HG02642 (cell line): Measurements from ENCODE around the gene KRTAP10-8.
"Not testable (repeated sequence)": the region's sequence is repeated elsewhere in the genome, so short reads cannot be mapped to it uniquely, and the experiment has no call there.

Source experiments
- ATAC-seq: cut with Tn5 transposase; IDR thresholded peaks from one replicate; pipeline ENCODE4 v1.9.1; 2021; ENCODE audit warnings: mild to moderate bottlenecking; ENCODE audit not compliant: unreplicated experiment, poor library complexity

Gene KRTAP10-8

GRCh38 chr21:44595524-44595923 lies 16.4 kb upstream of the KRTAP10-8 start:
- no peak for ATAC-seq

GRCh38 chr21:44596068-44596725 lies 15.7 kb upstream of the KRTAP10-8 start:
- no peak for ATAC-seq

DNA sequence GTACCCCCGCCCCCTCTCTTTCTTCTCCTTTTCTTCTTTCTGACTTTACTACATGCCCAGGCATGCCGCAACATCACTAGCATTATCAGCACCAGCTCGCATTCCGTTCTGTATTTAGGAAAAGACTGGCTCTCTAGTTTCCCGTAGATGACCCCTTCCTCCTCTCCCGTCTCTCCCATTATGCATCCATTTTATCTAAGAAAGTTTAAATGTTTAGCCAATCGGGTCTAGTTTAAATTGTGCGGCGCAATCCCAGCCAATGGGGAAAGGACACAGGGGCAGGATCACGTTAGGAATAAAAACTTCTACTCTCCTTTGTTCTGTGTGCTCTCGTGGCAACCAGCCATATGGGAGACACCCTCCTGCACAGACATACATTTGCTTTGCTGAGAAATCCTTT lies 13.8 kb upstream of the KRTAP10-8 start:
- ATAC-seq = no peak

DNA sequence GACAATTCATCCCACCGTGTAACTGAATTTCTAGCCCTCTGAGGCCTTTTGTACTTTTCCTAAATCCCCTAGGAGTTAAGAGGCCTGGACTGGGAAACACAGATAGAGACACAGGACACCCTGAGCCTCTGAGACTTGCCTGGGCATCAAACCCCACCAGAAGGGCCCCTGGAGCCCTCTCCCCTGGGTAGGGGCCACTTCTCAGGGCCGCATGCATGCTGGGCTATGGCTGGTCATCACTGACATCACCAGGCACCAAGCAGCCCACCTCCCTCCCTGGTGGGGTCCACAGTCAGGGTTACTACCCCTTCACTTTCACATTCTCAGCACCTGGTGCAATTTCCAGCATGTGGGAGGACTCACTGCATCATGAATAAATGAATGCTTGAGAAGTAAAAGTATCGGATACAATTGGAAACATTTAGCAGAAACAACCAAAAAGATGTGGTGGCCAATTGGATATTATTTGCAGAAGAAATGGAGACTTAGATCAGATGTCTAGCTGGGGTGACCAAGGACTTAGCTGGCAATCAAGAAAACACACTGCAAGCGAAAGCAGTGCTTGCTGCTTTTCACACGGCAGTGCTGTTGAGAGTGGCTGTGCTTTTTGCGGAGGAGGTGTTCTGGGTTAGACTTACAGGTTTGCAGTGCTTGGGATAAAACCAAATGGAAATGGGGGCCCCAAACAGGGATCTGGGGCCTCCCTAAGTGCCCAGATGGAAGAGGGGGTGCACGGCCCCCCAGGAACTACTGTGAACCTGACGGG lies 12.4 kb upstream of the KRTAP10-8 start:
- ATAC-seq = no peak

DNA sequence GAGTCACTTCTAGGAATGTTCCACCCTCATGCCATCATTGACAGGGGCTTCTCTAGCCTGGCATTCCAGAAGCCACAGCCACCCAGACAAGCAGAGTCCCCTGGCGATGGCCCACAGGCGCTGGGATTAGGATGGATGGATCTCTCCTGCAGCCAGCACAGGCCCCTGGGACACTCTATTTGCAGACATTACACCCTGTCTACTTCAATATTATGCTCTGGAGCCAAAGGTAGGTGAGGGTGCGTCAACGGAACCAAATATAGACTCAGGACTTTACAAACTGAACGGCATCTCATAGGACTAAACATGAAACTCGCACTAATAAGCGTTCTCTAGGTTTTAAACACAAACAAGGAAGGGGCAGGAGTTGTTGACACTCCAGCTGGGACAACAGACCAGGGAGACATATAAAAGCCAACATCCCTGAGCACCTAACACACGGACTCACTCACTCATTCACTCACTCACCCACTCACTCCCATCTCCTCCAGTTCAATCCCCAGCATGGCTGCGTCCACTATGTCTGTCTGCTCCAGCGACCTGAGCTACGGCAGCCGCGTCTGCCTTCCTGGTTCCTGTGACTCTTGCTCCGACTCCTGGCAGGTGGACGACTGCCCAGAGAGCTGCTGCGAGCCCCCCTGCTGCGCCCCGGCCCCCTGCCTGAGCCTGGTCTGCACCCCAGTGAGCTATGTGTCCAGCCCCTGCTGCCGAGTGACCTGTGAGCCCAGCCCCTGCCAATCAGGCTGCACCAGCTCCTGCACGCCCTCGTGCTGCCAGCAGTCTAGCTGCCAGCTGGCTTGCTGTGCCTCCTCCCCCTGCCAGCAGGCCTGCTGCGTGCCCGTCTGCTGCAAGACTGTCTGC lies 11.5 kb upstream of the KRTAP10-8 start, which contains the start of gene KRTAP10-7:
TSS of gene KRTAP10-7 (plus strand) at position 480 of the 861 bp plus-strand sequence. CDS start at position 505, 25 bp downstream.
- not testable (repeated sequence) for ATAC-seq

GRCh38 chr21:44601091-44601490 lies 10.8 kb upstream of the KRTAP10-8 start:
- not testable (repeated sequence) for ATAC-seq

GRCh38 chr21:44601596-44602462 lies 10.1 kb upstream of the KRTAP10-8 start:
- ATAC-seq = no peak

DNA sequence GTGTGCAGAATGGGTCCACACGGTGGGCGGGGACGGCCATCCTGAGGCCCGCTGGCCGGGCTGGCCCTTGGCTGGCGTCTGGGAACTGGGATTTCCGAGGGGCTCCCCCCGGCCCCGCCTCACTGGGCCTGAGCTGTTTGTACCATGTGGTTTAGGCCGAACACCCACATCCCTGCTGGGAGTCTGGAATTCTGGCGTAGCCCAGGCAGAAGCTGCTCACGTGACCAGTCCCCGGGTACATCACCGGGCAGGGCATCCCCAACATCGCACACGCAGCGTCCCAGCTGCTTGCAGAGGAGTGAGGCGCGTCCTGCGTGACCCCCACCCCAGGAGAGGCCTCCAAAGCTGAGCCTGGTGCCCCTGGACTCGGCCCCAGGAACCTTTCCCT lies 9.4 kb upstream of the KRTAP10-8 start:
- no peak for ATAC-seq

GRCh38 chr21:44603109-44603875 lies 8.6 kb upstream of the KRTAP10-8 start:
- no peak for ATAC-seq

GRCh38 chr21:44603911-44604310 lies 8.0 kb upstream of the KRTAP10-8 start:
- ATAC-seq = no peak

DNA sequence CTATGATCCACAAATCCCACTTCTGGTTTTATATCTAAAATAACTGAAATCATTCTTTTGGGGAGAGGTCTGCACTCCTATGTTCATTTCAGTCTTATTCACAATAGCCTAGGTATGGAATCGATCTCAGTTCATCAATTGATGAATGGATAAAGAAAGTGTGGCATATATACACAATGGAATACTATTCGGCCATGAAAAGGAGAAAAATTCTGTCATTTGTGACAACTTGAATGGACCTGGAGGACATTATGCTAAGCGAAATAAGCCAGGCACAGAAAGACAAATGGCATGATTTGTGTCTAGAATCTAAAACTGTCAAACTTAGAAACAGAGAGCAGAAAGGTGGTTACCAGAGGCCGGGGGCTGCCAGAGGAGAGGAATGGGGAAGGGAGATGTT lies 5.4 kb upstream of the KRTAP10-8 start:
- ATAC-seq = no peak

DNA sequence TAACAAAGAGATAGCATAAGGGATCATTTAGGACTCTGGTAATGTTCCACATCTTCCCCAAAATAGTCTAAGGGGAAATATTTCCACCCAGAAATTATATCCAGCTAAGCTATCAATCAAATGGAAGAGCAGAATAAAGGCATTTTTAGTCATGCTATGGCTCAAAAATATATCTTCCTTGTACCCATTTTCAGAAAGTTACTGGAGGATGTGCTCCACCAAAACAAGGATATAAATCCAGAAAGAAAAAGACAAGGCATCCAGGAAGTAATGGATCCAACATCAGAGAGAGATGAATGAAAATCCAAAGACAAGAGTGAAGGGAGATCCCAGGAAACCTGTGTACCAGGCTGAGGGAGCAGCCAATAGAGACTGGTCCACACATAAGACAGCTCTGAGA lies 2.7 kb upstream of the KRTAP10-8 start:
- ATAC-seq = no peak

DNA sequence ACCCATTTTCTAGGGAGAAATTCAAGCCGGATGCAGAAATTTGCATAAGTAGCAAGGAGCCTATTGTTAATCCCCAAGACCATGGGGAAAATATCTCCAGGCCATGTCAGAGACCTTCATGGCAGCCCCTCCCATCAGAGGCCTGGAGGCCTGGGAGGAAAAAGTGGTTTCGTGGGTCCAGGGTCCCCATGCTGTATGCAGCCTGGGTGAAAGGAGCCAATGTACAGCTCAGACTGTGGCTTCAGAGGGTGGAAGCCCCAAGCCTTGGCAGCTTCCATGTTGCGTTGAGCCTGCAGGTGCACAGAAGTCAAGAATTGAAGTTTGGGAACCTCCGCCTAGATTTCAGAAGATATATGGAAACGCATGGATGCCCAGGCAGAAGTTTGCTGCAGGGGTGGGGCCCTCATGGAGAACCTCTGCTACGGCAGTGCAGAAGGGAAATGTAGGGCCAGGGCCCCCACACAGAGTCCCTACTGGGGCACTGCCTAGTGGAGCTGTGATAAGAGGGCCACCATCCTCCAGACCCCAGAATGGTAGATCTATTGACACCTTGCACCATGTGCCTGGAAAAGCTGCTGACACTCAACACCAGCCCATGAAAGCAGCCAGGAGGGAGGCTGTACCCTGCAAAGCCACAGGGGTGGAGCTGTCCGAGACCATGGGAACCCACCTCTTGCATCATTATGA lies 1.6 kb upstream of the KRTAP10-8 start:
- ATAC-seq = not testable (repeated sequence)

- no peak for ATAC-seq
Measured at GRCh38 chr21:44611551-44611950, 328 bp upstream of the KRTAP10-8 start.

DNA sequence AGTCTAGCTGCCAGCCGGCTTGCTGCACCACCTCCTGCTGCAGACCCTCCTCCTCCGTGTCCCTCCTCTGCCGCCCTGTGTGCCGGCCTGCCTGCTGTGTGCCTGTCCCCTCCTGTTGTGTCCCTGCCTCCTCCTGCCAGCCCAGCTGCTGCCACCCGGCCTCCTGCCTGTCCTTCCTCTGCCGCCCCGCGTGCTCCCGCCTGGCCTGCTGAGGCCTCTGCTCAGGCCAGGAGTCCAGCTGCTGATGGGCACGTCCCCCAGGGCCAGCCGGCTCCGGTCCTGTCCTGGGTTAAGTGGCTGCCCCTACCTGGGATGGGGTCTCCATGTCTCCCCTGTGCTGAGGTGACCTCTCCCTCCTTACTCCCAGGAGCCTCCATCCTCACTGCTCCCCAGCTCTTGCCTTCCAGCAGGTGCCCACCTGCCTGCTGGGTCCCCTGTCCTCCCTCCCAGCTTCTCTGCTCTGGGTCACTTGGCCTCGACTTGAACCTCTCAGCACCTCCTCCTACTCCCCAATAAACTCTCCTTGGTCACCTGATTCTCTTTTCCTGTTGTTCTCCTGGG lies 870 bp downstream of the KRTAP10-8 start:
- no peak for ATAC-seq

- no peak for ATAC-seq
Measured at GRCh38 chr21:44613386-44614155, 1.7 kb downstream of the KRTAP10-8 start.

DNA sequence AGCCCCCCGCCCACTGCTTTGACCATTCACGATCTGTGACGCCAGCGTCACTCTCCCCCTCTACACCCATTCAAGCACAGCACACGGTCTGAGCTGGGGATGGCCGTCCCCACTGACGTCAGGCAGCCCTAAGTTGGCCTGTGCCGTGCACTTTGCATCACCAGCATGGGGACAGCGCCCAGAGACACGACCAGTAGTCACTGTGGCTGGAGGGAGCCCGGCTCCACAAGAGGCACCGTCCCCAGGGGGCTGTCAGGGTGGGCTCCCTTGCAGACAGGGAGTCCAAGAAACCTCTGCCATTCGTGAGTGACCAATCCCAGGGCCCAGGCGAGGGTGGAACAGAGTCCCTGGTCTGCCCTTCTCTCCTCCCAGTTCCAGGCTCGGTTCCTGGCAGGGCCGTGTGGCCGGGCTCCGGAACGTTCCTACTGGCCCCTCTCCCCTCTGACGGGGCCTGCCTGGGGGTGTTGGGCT lies 2.3 kb downstream of the KRTAP10-8 start:
- ATAC-seq = no peak
